AG20443 (cell line): Measurements from ENCODE around the gene LARGE2.
A peak's percentile ranks its signal among the peaks of the same experiment; 100 is the strongest.

Experiments
- DNase-seq: peaks from one replicate; pipeline ENCODE4 v3.0.0; 2012; ENCODE audit warnings: low spot score, mixed read lengths

Gene LARGE2

DNA sequence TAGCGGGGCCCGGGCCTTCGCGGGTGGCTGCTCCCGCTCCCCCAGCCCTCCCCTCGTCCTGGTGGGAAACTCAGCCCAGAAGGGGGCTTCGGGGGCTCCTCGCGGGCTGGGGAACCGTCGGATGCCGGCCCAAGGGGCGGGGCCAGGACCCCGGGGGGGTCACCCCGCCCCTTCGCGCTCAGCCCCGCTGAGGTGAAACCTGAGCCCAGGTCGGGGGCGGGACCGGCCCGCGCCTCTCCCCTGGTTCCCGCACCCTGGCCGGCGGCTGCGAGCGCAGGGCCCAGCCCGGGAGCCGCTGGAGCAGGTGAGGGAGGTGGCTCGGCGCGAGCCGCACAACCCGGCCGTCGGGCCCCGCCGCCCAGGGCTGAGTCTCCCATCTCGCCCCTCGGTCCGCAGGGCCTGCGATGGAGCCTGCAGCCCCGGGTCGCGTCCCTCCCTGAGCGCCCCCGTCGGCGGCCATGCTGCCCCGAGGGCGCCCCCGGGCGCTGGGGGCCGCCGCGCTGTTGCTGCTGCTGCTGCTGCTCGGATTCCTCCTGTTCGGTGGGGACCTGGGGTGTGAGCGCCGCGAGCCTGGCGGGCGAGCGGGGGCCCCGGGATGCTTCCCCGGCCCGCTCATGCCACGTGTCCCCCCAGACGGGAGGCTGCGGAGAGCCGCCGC, at the start of gene LARGE2:
Gene LARGE2, plus strand, starts transcription at position 232 of the 658 bp plus-strand sequence. Its CDS starts 227 bp downstream, at position 459.
- no peak for DNase-seq

DNA sequence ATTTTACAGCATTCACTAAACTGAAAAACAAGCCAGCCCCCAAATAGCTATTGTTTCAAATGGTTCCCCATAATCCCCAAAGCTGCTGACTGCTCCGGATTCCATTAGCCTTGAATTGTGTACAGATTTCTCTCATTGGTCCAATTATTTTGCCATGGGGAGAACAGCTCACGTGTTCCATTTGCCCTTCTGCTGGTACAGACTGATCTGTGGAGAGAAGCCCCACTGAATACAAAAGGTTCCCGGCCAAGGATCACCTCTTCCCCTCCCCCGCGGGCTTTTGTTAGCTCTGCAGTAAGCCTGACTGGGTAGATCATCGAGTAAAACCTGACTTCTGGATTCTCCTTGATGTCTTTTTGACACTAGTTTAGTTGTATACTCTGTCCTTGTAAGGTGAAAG, 46.1 kb upstream of the LARGE2 start:
- DNase-seq: no peak

DNA sequence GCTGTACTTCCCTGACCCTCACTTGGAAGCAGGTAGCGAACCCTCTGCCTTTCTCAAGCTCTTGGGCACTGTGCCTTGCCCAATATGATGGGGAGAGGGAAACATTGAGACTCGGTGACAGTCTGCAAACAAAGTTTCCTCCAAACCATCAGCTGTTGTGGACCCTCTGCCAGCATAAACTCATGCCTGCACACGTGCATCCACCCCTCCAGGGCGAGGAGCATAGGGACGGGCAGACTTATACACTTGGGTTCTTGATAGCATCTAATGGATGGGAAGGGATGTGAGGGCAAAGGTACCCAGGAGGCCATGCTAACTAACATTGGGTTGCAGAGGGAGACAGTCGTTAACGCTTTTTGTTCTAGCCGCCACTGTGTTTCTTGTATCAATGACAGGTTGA, 45.2 kb upstream of the LARGE2 start:
- no peak for DNase-seq

DNA sequence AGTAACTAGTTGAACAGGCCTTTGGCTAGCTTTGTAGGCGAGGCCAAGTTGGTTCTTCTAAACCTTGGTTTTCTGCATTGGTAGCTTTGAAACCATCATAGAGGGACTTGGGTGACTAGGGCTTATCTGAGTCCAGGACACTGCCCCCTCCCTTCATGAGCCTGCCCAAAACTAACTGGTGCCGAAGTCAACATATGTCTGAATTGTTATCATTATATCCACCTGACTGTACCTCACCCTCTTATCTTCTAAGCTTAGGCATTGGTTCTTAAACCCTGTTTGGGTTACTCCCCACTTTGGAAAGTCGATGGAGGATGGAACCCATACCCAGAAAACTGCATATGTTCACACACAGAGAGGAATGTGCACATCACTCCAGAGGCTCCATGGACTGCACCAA, 44.6 kb upstream of the LARGE2 start:
- no peak for DNase-seq

DNA sequence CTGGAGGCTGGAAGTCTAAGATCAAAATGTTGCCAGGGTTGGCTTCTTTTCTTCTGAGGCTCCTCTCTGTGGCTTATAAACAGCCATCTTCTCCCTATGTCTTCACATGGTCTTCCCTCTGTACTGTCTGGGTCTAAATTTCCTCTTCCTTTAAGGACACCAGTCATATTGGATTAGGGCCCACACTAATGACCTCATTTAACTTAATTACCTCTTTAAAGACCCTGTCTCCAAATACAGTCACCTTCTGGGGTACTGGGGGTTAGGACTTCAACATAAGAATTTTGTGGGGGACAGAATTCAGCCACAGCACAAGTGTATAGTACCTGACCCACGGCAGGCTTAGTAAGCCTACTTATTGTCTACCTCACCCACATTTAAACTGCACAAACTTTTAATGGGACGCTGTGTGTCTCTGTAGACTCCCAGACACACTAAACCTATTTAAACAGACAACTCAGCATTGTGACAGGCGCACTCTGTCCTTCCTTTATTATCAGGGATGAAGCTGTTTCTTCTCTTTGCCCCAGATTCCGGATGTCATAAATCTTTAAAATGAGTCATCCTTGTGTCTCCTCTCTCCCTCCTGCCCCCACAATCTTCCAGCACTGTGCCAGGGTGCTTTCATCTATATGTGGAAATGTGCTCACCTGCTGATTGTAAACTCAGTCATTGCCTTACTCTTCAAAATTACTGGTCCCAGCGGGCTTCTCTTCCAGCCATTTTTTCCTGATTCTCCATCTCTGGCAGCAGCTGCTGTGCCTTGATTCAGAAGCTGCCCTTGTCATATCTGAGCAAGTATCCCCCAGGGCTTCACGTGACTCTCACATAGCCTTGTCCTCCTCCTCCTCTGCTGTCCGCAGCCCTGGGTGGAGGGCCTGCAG, 42.4 kb upstream of the LARGE2 start:
- DNase-seq: no peak

DNA sequence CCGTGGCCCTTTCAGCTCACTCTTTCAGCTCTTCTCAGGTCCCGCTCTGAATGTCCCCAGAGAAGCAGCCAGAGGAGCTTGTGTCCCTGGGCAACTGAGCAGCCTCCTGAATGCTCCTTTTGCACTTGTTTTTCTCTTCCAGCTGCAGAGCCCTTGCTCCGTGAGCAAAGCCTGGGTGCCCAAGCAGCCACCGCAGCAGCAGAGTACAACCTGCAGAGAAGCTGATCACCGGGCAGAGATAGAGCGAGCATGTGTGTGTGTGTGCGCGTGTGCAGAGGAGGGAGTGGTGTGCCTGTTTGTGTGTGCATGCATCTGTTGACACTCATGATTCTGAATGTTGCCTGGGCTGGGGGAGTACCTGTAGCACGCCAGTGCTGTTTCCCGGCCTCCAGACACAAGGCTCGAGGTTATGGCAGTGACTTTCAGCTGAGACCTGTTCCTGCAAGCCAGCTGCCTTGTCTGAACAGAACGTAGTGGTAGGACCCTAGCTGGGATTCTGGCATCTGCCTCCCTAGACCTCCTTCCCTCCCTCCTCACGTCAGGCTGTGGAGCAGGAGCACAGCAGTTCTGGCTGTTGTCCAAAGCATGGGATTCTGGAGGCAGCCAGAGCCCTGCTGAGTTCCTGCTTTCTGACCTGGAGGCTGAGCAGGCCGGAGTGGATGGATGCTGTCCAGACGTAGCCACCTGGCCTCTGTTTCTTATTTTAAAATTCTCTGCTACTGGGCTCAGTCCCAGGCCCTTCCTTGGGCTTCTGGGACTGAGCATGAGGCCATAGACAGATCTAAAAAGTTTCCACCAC, 41.5 kb upstream of the LARGE2 start:
- no peak for DNase-seq

DNA sequence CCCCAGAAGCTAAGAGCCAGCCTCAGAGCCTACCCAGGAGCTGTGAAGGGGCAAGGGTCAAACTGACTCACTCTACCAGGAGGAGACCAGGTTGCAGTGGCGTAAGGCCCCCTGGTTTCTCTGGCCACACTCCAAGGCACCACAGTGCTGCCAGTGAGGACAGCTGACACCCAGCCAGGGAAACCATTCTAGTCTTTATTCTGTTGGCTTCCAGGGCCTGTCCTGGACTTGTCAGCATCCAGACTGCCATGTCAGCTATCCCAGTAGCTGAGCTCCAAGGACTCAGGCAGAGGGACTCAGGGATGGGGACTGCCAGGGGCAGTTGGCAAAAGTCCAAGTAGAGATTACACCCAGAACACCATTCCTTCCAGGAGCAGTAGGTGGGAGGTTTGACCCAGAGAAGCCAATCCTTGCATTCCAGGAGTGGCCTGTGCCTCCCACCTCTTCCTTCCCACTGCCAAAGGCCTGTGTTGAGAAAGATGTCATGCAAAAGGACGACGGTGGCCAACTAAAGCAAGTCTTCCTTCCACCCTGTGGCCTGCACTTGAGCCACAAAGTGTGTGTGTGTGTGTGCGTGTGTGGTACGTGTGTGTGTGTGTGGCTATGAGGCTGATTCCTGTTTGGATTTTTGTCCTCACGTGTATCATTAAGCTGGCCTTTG, 40.6 kb upstream of the LARGE2 start:
- DNase-seq: no peak

DNA sequence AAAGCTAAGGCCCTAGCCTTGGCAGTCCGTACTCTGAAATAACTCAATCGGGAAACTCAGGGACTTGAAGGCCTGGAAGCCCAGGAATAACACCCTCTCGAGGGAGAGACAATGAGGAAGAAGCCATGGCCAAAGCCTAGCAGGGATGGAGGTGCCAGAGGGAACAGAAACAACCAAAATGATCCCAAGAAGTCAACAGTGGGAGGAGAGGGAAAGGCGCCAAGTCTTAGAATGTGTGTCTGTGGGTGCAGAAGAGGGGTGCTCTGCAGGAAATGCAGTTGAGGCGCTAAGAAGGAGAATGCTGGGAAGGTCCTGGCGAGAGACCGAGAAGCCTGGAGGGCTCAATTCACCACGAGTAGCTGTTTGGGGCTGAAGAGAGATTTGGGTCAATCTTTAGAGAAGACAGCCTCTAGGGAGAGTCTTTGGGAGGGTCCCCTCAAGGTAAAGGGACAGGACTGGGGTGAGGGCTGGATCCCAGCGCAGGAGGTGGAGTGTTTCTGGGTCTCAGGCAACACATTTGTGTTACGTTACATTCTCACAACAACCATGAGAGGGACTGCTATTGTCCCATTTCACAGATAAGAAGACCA, 37.8 kb upstream of the LARGE2 start:
- no peak for DNase-seq

DNA sequence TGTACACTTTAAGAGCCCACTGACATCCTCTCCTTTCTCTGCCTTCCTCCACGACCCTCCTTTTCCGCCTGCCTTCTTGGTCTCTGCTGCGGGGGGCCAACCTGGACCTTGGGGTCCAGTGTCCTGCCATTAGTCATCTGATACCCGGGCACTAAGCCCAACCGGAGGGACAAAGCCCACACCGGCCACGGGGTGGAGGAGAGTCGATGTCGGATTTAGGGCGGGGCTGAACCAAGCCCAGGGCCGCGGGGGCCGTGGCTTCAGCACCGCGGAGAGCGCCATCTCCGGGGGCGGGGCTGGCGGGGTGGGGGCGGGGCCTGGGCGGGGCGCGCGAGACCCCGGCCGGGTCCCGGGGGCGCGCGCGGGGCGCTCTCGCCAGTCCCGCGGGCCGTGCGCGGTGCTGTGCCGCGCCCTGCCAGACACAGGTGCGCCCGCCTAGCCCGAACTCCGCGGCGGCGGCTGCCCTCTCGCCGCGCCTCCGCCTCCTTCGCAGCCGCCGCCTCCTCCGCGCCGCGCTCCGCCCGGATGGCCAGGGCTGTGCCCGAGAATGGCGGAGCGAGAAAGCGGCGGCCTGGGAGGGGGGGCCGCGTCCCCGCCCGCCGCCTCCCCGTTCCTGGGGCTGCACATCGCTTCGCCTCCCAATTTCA, 37.1 kb upstream of the LARGE2 start, which contains the start of gene MAPK8IP1:
Gene MAPK8IP1, plus strand, starts transcription at position 378 of the 647 bp plus-strand sequence. Its CDS starts 170 bp downstream, at position 548.
- DNase-seq: peak; percentile 91

DNA sequence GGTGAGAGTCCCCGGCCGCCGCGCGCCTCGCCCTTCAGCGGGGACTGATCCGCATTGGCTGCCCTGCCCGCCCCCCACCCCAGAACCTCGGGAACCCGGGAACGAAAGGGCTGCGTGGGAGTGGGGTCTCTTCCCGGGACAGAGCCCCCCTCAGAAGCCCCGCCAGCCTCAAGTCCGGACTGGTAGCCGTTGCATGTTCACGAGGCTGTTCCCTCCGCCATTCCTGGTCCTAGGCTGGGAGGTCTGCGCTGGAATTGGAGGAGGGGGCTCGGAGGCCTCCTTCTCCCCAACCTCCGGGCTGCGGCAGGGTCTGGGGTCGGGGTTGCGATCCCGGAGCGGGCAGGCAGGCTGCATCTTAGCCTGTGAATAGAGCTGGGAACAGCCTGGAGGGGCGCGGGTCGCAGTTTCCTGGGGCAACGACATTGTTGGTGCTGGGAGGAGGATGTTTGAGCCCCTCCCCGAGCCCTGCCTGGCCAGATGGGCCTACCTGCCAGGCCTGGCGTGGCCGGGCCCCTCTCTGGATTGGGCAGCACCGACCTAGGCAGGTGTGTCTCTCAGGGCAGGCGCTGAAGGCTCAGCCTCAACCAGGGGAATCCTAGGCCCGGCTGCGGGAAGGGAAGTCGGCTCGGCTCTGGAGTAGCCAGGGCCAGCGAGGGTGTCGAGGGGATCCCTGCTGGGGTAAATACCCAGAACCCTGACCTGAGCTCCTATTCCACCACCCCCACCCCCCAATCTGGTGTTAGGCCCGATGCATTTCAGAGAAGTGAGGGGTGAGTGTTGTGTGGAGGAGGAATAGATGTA, 36.3 kb upstream of the LARGE2 start:
- no peak for DNase-seq

DNA sequence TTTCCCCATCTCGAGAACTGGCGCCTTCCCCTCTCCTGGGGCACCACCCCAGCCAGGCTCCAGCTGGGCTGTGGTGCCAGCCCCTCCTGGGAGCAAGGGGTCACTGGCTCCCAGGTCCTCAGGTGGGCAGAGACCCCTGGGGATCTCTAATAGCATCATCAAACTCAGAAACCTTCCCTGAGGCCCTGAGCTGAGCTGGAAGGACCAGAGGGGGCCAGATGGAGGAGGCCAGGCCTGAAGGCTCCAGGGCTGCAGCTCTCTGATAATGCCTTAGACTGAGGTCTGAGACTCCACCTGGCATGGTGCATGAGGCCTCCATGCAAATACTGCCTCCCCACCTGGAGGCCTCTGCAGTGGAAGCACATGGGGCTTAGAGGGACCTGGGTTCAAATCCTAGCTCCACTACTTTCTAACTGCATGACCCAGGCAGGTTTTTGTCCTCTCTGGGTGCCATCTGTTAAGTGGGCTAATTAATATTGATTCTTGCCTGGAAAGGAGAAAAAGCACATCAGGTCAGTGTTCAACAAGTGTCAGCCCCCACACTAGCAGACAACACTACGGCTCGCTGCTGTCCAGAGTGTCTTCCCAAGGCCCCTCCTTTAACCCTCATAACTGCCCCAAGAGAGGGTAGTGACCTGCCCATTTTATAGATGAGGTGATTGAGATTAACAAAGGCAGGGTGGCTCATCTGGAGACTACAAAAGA, 35.5 kb upstream of the LARGE2 start:
- no peak for DNase-seq

DNA sequence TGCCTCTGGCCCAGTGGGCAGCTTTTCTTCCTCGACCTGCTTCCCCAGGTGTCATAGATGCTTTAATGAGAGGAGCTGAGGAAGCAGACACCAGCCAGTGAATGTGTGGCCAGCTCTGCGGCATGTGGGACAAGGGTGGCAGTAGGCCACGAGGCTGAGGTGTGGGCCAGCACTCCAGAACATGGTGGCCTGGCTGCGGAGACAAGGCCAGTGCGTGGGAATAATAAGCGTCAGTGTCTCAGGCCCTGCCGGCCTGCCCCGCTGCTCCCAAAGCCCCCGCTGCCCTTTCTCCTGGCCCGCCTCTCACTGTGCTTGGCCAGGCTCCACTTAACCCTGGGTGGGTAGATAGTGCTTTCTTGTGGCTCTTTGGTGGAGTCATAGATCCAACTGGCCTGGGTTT, 34.9 kb upstream of the LARGE2 start:
- DNase-seq: no peak

DNA sequence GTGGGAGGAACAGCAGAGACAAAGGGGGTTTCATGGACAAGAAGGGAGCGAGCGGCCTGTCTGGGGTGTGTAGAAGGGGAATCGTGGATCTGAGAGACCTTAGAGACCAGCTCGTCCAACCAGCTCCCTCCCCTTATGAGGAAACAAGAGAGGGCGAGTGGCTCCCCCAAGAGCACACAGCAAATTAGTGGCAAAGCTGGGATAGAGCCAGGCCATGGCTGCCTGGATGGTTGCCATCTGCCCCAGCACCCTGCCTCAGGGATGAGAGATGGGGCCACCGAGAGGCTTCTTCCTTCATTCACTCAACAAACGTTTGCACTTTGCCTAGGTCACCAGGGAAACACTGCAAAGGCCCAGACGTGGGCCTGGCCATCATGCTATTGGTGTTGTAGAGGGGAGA, 32.9 kb upstream of the LARGE2 start:
- DNase-seq: no peak

DNA sequence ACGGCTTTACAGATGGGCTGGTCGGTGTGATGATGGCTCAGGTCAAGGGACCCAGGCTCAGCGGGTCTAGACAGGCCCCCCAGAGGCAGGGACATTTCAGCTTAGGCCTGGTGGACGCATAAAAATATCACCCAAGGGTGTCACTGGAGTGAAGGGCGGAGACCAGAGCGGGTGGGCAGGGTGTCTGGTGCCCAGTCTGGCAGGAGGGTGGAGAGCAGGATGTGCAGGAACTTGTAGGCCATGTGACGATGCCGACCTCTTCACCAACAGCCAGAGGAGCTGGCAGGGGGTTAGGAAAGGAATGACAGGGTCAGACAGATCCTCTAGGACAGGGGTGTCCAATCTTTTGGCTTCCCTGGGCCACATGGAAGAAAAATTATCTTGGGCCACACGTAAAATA, 32.5 kb upstream of the LARGE2 start:
- DNase-seq: no peak

DNA sequence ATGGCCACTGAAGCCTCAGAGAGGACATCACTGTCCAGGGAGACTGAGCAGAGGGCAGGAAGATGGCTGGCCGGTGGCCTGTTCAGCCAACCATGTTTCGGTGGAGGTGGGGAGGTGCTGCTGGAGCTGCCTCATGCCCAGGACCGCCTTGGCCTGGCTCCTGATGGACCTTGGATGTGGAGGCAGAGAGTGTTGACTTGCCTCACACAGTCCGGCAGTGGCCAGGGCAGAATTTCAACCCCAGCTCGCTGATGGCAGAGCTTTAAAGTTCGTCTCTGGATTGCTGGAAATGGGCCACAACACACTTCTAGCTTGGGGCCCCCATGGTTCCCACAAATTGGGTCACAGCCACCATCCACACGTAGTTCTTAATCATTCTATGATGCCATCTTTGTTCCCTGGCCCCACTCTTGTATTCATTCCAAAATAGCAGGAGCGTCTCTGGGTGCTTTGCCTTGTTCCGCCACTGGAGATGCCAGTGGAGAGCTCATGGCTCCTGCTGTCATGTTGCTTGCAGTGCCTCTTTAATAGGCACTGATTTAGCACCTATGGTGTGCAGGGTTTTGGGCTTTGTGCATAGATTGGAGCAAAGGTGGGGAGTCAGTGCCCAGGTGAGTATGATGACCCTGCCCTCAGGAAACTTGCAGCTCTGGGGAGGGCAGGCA, 31.4 kb upstream of the LARGE2 start:
- no peak for DNase-seq

DNA sequence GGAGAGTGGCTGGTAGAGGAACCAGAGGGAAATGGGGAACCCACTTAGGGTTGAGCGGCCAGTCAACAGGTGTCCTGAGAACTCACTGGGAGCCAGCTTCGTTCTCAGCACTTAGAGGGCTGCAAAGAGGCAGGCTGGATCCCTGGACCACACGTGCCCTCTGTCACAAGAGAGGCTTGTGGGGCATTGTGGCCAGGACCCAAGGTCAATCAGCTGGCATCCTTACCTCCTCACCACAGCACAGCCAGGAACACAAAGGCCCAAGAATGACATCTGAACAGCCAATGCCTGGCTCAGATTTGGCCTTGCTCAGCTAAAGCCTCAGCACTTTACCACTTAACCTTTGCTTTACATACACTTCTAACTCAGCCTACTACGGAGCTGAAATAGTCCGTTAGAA, 29.6 kb upstream of the LARGE2 start:
- DNase-seq: no peak

DNA sequence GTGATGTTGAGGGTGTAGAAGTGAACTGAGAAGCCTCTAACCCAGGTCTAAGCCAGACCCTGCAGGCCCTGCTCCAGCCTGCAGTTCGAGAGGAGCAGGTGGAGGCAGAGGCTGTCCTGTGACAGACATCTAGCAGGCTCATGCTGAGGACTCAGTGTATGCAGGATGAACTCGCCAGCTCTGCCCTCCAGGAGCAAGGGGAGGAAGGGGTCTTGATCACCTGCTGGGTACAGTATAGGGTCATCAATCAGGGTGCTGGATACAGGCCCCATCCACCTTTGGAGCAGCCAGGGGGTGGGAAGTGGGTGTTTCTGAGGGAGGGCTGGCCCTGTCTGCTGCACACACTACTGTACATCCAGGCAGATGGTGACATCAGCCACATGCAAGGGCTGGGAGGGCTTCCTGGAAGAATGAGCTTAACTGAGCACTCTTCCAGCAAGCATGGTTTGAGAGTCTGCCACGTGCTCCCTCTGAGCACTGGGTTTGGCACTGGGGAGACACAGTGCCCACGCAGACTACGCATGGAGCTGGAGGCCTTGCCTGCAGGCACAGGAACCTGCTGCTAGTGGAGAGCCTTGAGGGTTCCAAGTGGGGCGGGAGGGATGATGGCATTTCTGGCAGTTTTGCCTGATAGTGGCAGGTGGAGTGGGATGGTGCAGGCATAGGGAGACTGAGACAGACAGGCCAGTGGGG, 27.8 kb upstream of the LARGE2 start:
- DNase-seq: no peak

DNA sequence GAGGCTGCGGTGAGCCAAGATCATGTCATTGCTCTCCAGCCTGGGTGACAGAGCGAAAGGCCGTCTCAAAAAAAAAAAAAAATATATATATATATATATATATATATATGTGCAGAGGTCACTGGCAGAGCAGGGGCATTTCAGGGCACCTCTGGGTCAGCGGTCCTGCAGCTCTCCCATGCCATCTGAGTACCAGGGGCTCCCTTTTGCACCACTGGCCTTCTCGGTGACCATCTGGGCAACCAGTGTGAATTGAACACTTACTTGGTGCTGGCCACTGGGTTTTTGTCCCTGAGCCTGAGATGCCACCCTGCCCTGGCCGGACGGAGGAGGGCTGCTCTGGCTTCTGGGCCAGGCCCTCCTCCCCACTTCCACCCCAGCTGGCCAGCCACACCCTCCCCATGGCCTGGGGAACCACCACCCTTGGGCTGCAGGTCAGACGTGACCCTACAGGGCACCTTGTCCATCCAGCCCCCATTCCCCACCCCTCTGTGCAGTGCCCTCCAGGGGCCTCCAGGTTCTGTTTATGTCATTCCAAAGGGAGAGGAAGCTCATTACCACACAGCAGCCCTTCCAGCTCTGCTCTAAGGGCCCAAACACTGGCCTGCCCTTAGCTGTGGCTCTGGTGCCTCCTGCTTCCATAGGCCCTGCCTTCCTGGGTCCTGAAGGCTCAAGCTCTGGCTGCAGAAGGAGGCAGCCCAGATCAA, 26.8 kb upstream of the LARGE2 start:
- DNase-seq: no peak
